Progenitor cell of endocrine pancreas (in vitro differentiated cells): ENCODE results near the gene DMAC2. TPM values are rescaled to one million over a fixed set of nuclear protein-coding genes. Genes with fewer than 3 reads are reported as not detected.

ENCODE experiments used
- DNase-seq: peaks from one replicate; pipeline ENCODE4 v3.0.0; 2021; ENCODE audit warnings: low spot score; ENCODE audit not compliant: unreplicated experiment
- H3K27ac Mint-ChIP-seq: 2 replicates; pipeline ENCODE4 v1.8.0; 2021; ENCODE audit warnings: mild to moderate bottlenecking, moderate library complexity, mixed read lengths
- H3K27me3 Mint-ChIP-seq: 2 replicates; pipeline ENCODE4 v1.8.0; 2021; ENCODE audit warnings: mixed read lengths
- H3K36me3 Mint-ChIP-seq: 2 replicates; pipeline ENCODE4 v1.8.0; 2022; ENCODE audit warnings: mixed read lengths; ENCODE audit not compliant: insufficient read depth
- H3K4me1 Mint-ChIP-seq: 2 replicates; pipeline ENCODE4 v1.8.0; 2021; ENCODE audit warnings: low read depth, mixed read lengths
- H3K4me3 Mint-ChIP-seq: 2 replicates; pipeline ENCODE4 v1.8.0; 2021; ENCODE audit warnings: low read depth, mild to moderate bottlenecking, moderate library complexity, mixed read lengths
- H3K9me3 Mint-ChIP-seq: 2 replicates; pipeline ENCODE4 v1.8.0; 2021; ENCODE audit warnings: low read depth, mixed read lengths
- CTCF ChIP-seq: fragments of 200-600 bp; sonication (generic); IDR thresholded peaks from one replicate; pipeline ENCODE4 v1.5.0; 2021; ENCODE audit warnings: antibody characterized with exemption, mild to moderate bottlenecking; ENCODE audit not compliant: unreplicated experiment
- total RNA-seq: library from RNA; stranded (reverse); gene quantifications from 2 replicates; pipeline ENCODE4 v1.2.1, GENCODE V29; 2021

Gene DMAC2
- total RNA-seq, 1 donor from 2014 or later, result 54.1 TPM

- no peak for DNase-seq
- no peaks in the 10 kb centered on the region for H3K9me3 Mint-ChIP-seq
- H3K4me3 Mint-ChIP-seq, result no peak overlapping the region
- no peak for TF ChIP-seq CTCF
- no peaks in the 10 kb centered on the region for H3K27me3 Mint-ChIP-seq
- peaks cover 5% of the 10 kb centered on the region for H3K36me3 Mint-ChIP-seq
- no peak overlapping the region for H3K27ac Mint-ChIP-seq
- H3K4me1 Mint-ChIP-seq, result no peaks in the 10 kb centered on the region
These were observed 5.3 kb downstream of the DMAC2 start for GRCh38 chr19:41434450-41434849.

- H3K27ac Mint-ChIP-seq, result no peak overlapping the region
These were observed 6.5 kb downstream of the DMAC2 start for GRCh38 chr19:41433171-41433570.

GRCh38 chr19:41431426-41432386 lies 8.0 kb downstream of the DMAC2 start:
- Mint-ChIP-seq H3K4me3 (no peak overlapping the region), H3K4me1 (peaks cover 10% of the 10 kb centered on the region), H3K27me3 (no peaks in the 10 kb centered on the region), H3K27ac (no peak overlapping the region), H3K36me3 (peaks cover 3% of the 10 kb centered on the region), H3K9me3 (no peaks in the 10 kb centered on the region)
- peak; percentile 24 for TF ChIP-seq CTCF
- no peak for DNase-seq

More at GRCh38 chr19:41433171-41433570, 6.5 kb downstream of the DMAC2 start:
- H3K9me3 Mint-ChIP-seq, result no peaks in the 10 kb centered on the region
- no peak for TF ChIP-seq CTCF
- peaks cover 1% of the 10 kb centered on the region for H3K4me1 Mint-ChIP-seq
- DNase-seq, result no peak
- no peak overlapping the region for H3K4me3 Mint-ChIP-seq
- H3K36me3 Mint-ChIP-seq, result peaks cover 5% of the 10 kb centered on the region
- no peaks in the 10 kb centered on the region for H3K27me3 Mint-ChIP-seq

GRCh38 chr19:41430922-41431321 lies 8.8 kb downstream of the DMAC2 start:
- H3K36me3 Mint-ChIP-seq, result peaks cover 3% of the 10 kb centered on the region
- no peak for TF ChIP-seq CTCF
- peaks cover 10% of the 10 kb centered on the region for H3K4me1 Mint-ChIP-seq
- no peak overlapping the region for H3K4me3 Mint-ChIP-seq
- no peaks in the 10 kb centered on the region for H3K9me3 Mint-ChIP-seq
- no peaks in the 10 kb centered on the region for H3K27me3 Mint-ChIP-seq
- no peak overlapping the region for H3K27ac Mint-ChIP-seq
- no peak for DNase-seq

GRCh38 chr19:41428481-41428859 lies 11.2 kb downstream of the DMAC2 start:
- Mint-ChIP-seq H3K27me3 (no peaks in the 10 kb centered on the region), H3K9me3 (no peaks in the 10 kb centered on the region), H3K4me3 (no peak overlapping the region), H3K27ac (no peak overlapping the region), H3K36me3 (peaks cover 3% of the 10 kb centered on the region), H3K4me1 (peaks cover 10% of the 10 kb centered on the region)
- DNase-seq, result no peak
- TF ChIP-seq CTCF, result no peak
